D721Med (cell line): Measurements from ENCODE around the gene HNRNPL.

Experiments
- DNase-seq: peaks from one replicate; pipeline ENCODE4 v3.0.0; 2011; ENCODE audit warnings: low spot score; ENCODE audit not compliant: insufficient read length
- FAIRE-seq: peaks from 2 replicates; lab custom pipeline; 2011; peaks lifted over from hg19 to GRCh38; lab: Jason Lieb, UNC
- CTCF ChIP-seq: IDR thresholded peaks from 2 replicates; pipeline ENCODE4 v1.5.1; 2012; ENCODE audit warnings: mild to moderate bottlenecking, control low read depth; ENCODE audit not compliant: insufficient read depth; ENCODE audit errors: missing control alignments

HNRNPL gene

GRCh38 chr19:38838986-38839761 lies 10.6 kb downstream of the HNRNPL start:
- DNase-seq (no peak), FAIRE-seq (no peak)
- TF ChIP-seq CTCF = no peak

GRCh38 chr19:38838208-38838985 lies 11.4 kb downstream of the HNRNPL start:
- no peak for TF ChIP-seq CTCF
- DNase-seq (no peak), FAIRE-seq (no peak)

- no peak for TF ChIP-seq CTCF
- FAIRE-seq (no peak), DNase-seq (no peak)
Observed at GRCh38 chr19:38837656-38838121, 12.1 kb downstream of the HNRNPL start.

GRCh38 chr19:38836983-38837626 lies 12.7 kb downstream of the HNRNPL start:
- no peak for TF ChIP-seq CTCF
- DNase-seq (no peak), FAIRE-seq (no peak)

- FAIRE-seq = no peak
- DNase-seq = no peak
- TF ChIP-seq CTCF = no peak
Observed at GRCh38 chr19:38836159-38836982, 13.4 kb downstream of the HNRNPL start.

- TF ChIP-seq CTCF = no peak
- FAIRE-seq = no peak
- DNase-seq = no peak
Observed at GRCh38 chr19:38834590-38834989, 15.2 kb downstream of the HNRNPL start.
